Panc1 (cell line): ENCODE measurements around the gene TMEM132C.

ENCODE experiments used
- CTCF ChIP-seq: fragments of 450-650 bp; IDR thresholded peaks from 2 replicates; pipeline ENCODE4 v1.5.1; 2017; ENCODE audit warnings: mild to moderate bottlenecking
- TF ChIP-seq, protein P1 (sequence below), 2 experiments: IDR thresholded peaks; 2 replicates each; pipeline ENCODE4 v1.6.1; 2011 to 2012; ENCODE audit warnings: low read depth in 2 of 2, control low read depth in 1 of 2, low read length in 1 of 2, mild to moderate bottlenecking in 1 of 2, moderate library complexity in 1 of 2; ENCODE audit not compliant: insufficient read depth in 1 of 2

DNA sequence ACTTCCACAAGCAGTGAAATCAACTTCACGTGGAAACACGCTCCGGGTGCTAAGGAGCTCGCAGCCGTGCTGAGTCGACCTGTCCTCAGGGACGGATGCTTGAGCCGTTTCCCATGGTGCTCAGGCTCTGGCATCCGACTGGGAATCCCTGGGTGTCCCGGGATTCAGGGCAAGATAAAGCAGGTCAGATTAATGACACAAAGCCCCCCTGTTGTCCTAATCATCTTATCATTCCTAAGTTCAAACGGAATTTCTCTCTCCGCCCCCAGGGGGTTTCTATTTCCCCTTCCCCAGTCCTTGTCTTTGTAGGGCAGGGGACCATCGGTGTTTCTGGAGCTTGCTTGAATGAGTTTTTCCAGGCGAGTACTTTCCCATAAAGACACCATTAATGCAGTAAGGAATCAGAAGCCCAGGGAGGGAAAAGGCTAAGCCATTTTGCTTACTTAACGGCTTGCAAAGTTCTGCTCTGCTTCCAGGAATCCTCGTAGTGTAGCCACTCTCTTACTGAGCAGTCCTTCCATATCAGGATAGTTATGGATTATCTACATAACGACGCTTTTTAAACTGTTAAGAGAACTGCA, 116.5 kb downstream of the TMEM132C start:
- no peak for TF ChIP-seq CTCF
- TF ChIP-seq, protein P1, sequence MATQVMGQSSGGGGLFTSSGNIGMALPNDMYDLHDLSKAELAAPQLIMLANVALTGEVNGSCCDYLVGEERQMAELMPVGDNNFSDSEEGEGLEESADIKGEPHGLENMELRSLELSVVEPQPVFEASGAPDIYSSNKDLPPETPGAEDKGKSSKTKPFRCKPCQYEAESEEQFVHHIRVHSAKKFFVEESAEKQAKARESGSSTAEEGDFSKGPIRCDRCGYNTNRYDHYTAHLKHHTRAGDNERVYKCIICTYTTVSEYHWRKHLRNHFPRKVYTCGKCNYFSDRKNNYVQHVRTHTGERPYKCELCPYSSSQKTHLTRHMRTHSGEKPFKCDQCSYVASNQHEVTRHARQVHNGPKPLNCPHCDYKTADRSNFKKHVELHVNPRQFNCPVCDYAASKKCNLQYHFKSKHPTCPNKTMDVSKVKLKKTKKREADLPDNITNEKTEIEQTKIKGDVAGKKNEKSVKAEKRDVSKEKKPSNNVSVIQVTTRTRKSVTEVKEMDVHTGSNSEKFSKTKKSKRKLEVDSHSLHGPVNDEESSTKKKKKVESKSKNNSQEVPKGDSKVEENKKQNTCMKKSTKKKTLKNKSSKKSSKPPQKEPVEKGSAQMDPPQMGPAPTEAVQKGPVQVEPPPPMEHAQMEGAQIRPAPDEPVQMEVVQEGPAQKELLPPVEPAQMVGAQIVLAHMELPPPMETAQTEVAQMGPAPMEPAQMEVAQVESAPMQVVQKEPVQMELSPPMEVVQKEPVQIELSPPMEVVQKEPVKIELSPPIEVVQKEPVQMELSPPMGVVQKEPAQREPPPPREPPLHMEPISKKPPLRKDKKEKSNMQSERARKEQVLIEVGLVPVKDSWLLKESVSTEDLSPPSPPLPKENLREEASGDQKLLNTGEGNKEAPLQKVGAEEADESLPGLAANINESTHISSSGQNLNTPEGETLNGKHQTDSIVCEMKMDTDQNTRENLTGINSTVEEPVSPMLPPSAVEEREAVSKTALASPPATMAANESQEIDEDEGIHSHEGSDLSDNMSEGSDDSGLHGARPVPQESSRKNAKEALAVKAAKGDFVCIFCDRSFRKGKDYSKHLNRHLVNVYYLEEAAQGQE (IDR thresholded peaks at IDR 0.05; ENCODE audit: insufficient read depth in 1 of 2, low read depth in 2 of 2, low read length in 1 of 2) = no peak
